Skeletal muscle satellite cell (primary cell): ENCODE data around the gene DHX40. TPM values are rescaled to one million over a fixed set of nuclear protein-coding genes. Genes with fewer than 3 reads are reported as not detected.
"Not testable (repeated sequence)": the region's sequence is repeated elsewhere in the genome, so short reads cannot be mapped to it uniquely, and the experiment has no call there.

Experiments used
- H3K27me3 ChIP-seq: 2 replicates; pipeline ENCODE4 v1.7.0; 2013; ENCODE audit warnings: low read length; ENCODE audit not compliant: control insufficient read depth, insufficient read depth
- H3K36me3 ChIP-seq: 2 replicates; pipeline ENCODE4 v1.7.0; 2013; ENCODE audit warnings: mild to moderate bottlenecking, control low read depth, low read length; ENCODE audit not compliant: insufficient read depth
- H3K4me1 ChIP-seq: 2 replicates; pipeline ENCODE4 v1.7.0; 2013; ENCODE audit warnings: low read length; ENCODE audit not compliant: control insufficient read depth, insufficient read depth
- H3K4me2 ChIP-seq: 2 replicates; pipeline ENCODE4 v1.7.0; 2013; ENCODE audit warnings: mild to moderate bottlenecking, low read length
- H3K4me3 ChIP-seq: 2 replicates; pipeline ENCODE4 v1.7.0; 2013; ENCODE audit warnings: low read length
- H3K9ac ChIP-seq: 2 replicates; pipeline ENCODE4 v1.7.0; 2013; ENCODE audit warnings: mild to moderate bottlenecking, low read depth, low read length, moderate library complexity
- H3K9me3 ChIP-seq: replicated peaks from 2 replicates; pipeline ENCODE4 v1.7.0; 2013; ENCODE audit warnings: mild to moderate bottlenecking, control low read depth, low read length
- small RNA-seq: library from RNA; depleted of rRNA; stranded (forward); fragments of <200 nt; gene quantifications from one replicate; pipeline ENCODE3, GENCODE V24; 2012

The DHX40 gene

DNA sequence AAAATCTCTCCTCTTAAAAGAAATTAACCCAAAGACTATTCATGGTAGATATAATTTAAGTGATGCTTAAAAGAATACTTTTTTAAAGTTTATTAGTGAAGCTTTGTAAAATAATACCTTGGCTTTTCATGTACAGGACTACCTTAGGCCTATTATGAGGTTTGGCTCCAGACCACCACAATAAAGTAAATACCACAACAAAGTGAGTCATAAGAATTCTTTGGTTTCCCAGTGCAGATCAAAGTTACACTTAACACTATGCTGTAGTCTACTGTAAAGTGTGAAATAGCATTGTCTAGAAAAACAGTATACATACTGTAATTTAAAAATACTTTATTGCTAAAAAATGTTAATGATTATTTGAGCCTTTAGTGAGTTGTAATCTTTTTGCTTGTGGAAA lies 85.9 kb downstream of the DHX40 start:
- H3K36me3 ChIP-seq, result peaks cover 82% of the 10 kb centered on the region
- H3K4me2 ChIP-seq, result peak overlapping the region; percentile 14

DNA sequence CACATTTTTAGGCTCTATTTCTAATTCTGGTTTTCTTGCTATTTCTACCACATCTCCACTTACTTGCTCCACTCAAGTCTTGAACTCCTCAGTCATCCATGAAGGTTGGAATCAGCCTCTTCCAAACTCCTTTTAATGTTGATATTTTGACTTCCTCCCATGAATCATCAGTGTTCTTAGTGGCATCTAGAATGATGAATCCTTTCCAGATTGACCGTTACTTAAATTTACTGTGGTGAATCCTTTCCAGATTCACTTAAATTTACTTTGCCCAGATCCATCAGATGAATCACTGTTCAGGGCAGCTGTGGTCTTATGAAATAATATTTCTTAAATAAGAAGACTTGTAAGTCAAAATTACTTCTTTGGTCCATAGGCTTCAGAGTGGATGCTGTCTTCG lies 86.7 kb downstream of the DHX40 start:
- Histone ChIP-seq H3K4me2 (peak overlapping the region; percentile 14), H3K27me3 (no peaks in the 10 kb centered on the region), H3K9ac (no peak overlapping the region), H3K4me1 (peaks cover 33% of the 10 kb centered on the region), H3K9me3 (no peaks in the 10 kb centered on the region), H3K4me3 (no peak overlapping the region), H3K36me3 (peaks cover 79% of the 10 kb centered on the region)

More for the DNA sequence above, 85.9 kb downstream of the DHX40 start:
- Histone ChIP-seq H3K4me3 (no peak overlapping the region), H3K9ac (no peak overlapping the region), H3K4me1 (peaks cover 28% of the 10 kb centered on the region), H3K27me3 (no peaks in the 10 kb centered on the region), H3K9me3 (no peaks in the 10 kb centered on the region)

DNA sequence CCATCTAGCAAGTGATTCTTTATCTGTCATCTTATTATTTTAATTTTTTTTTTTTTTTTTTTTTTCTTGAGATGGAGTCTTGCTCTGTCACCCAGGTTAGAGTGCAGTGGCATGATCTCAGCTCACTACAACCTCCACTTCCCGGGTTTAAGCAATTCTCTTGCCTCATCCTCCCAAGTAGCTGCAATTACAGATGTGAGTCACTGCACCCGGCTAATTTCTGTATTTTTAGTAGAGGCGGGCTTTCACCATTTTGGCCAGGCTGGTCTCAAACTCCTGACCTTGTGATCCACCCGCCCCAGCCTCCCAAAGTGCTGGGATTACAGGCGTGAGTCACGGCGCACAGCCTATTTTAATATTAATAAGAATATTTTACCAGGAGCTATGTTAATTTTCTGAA lies 91.2 kb downstream of the DHX40 start:
- H3K36me3 ChIP-seq, result peaks cover 79% of the 10 kb centered on the region
- H3K9me3 ChIP-seq, result not testable (repeated sequence)

More for the DNA sequence above, 91.2 kb downstream of the DHX40 start:
- not testable (repeated sequence) for H3K27me3 ChIP-seq, H3K4me3 ChIP-seq, H3K9ac ChIP-seq
- Histone ChIP-seq H3K4me2 (peak overlapping the region; percentile 38), H3K4me1 (peaks cover 23% of the 10 kb centered on the region)

Small RNA genes within 50 kb of the gene (small RNA-seq; reads per million reads assigned to genes)
- gene RNU4-13P, result not detected
